GM12878 (cell line): ENCODE results near the gene GALE. TPM values are rescaled to one million over a fixed set of nuclear protein-coding genes. Genes with fewer than 3 reads are reported as not detected.

Source experiments
- ATF7 ChIP-seq: fragments of 450-650 bp; IDR thresholded peaks from 2 replicates; pipeline ENCODE4 v1.6.1; 2016; ENCODE audit warnings: low read depth, mild to moderate bottlenecking
- CHD4 ChIP-seq: fragments of 200-600 bp; sonication (generic); IDR thresholded peaks from 2 replicates; pipeline ENCODE4 v1.6.1; 2016; ENCODE audit warnings: mild to moderate bottlenecking
- E2F4 ChIP-seq: IDR thresholded peaks from 2 replicates; pipeline ENCODE4 v1.6.1; 2012; ENCODE audit warnings: low read depth, low read length, improper control_type of control experiment
- E2F8 ChIP-seq: fragments of 450-650 bp; IDR thresholded peaks from 2 replicates; pipeline ENCODE4 v1.6.1; 2018; ENCODE audit warnings: mild to moderate bottlenecking, low read depth, moderate library complexity; ENCODE audit not compliant: partially characterized antibody
- KDM1A ChIP-seq: fragments of 200-600 bp; sonication (generic); IDR thresholded peaks from 2 replicates; pipeline ENCODE4 v1.6.1; 2016; ENCODE audit warnings: borderline replicate concordance
- NFIC ChIP-seq: IDR thresholded peaks from 2 replicates; pipeline ENCODE4 v1.6.1; 2012; ENCODE audit warnings: low read depth, mild to moderate bottlenecking, inconsistent platforms, low read length, moderate library complexity
- NFXL1 ChIP-seq: fragments of 450-650 bp; IDR thresholded peaks from 2 replicates; pipeline ENCODE4 v1.6.1; 2017; ENCODE audit warnings: antibody characterized with exemption, mild to moderate bottlenecking, borderline replicate concordance
- PAX5 ChIP-seq: IDR thresholded peaks from 2 replicates; pipeline ENCODE4 v1.6.1; 2011; ENCODE audit warnings: low read depth, low read length, borderline replicate concordance
- PAX8 ChIP-seq: fragments of 450-650 bp; IDR thresholded peaks from 2 replicates; pipeline ENCODE4 v1.6.1; 2017; ENCODE audit warnings: mild to moderate bottlenecking, moderate library complexity
- PKNOX1 ChIP-seq: fragments of 450-650 bp; IDR thresholded peaks from 2 replicates; pipeline ENCODE4 v1.6.1; 2016; ENCODE audit warnings: mild to moderate bottlenecking
- POLR2AphosphoS2 ChIP-seq: IDR thresholded peaks from 2 replicates; pipeline ENCODE4 v1.6.1; 2011; ENCODE audit warnings: low read depth, mild to moderate bottlenecking, low read length, improper control_type of control experiment, moderate library complexity
- RCOR1 ChIP-seq: conservative IDR thresholded peaks from 2 replicates; pipeline ENCODE4 v1.6.1; 2012; ENCODE audit warnings: low read depth, low read length, improper control_type of control experiment
- SKIL ChIP-seq: fragments of 450-650 bp; IDR thresholded peaks from 2 replicates; pipeline ENCODE4 v1.6.1; 2017; ENCODE audit warnings: mild to moderate bottlenecking, low read depth, inconsistent platforms; ENCODE audit not compliant: poor library complexity, severe bottlenecking
- SMARCA5 ChIP-seq: fragments of 450-650 bp; IDR thresholded peaks from 2 replicates; pipeline ENCODE4 v1.6.1; 2017; ENCODE audit warnings: mild to moderate bottlenecking
- WRNIP1 ChIP-seq: IDR thresholded peaks from 2 replicates; pipeline ENCODE4 v1.6.1; 2011; ENCODE audit warnings: low read depth, low read length, improper control_type of control experiment, borderline replicate concordance
- YBX1 ChIP-seq: fragments of 450-650 bp; IDR thresholded peaks from 2 replicates; pipeline ENCODE4 v1.6.1; 2016; ENCODE audit warnings: antibody characterized with exemption
- ZNF274 ChIP-seq: IDR thresholded peaks from one replicate; pipeline ENCODE4 v1.8.0; 2011; ENCODE audit not compliant: insufficient read length, insufficient read depth
- ZNF622 ChIP-seq: fragments of 450-650 bp; IDR thresholded peaks from 2 replicates; pipeline ENCODE4 v1.6.1; 2017; ENCODE audit warnings: mild to moderate bottlenecking, inconsistent platforms
- ZNF687 ChIP-seq: fragments of 450-650 bp; IDR thresholded peaks from 2 replicates; pipeline ENCODE4 v1.6.1; 2017; ENCODE audit warnings: mild to moderate bottlenecking, moderate library complexity
- polyA plus RNA-seq, 11 experiments: library from polyadenylated mRNA; depleted of rRNA in 4 of 11; unstranded in 6 of 11; stranded (reverse) in 5 of 11; fragments of >200 nt; fragmentation: Nextera tagmentation in 4 of 11; fragmentation: Illumina TruSeq in 1 of 11; extraction: Ambion mirVana in 4 of 11; extraction: Trizol in 1 of 11; gene quantifications; 1 replicate in 1 of 11; 2 replicates in 10 of 11; pipeline versions ENCODE4 v1.2.1 to v1.2.3, GENCODE V29; 2011 to 2016; ENCODE audit warnings: inconsistent platforms in 2 of 11, missing spikeins in 2 of 11, low read depth in 1 of 11
- total RNA-seq, 4 experiments: library from RNA; depleted of rRNA in 3 of 4; stranded (reverse); fragments of >200 nt in 3 of 4; fragmentation: Illumina TruSeq in 1 of 4; extraction: Trizol in 1 of 4; gene quantifications; 2 replicates each; pipeline versions ENCODE4 v1.2.1 to v1.2.3, GENCODE V29; 2013 to 2021

The GALE gene
- total and polyA plus RNA-seq, 10 of the 15 experiments (the other 5 are each of a cell fraction or from before 2014, with no cell fraction given) = 4.2 to 93.7 (median 40.4) TPM

GRCh38 chr1:23799570-23800399 is 769 bp downstream of the GALE start (continued):
- TF ChIP-seq SKIL = no peak
- TF ChIP-seq ZNF274 = no peak
- no peak for TF ChIP-seq WRNIP1
- TF ChIP-seq PAX8 = no peak
- TF ChIP-seq SMARCA5 = peak; percentile 64
- no peak for TF ChIP-seq POLR2AphosphoS2
- no peak for TF ChIP-seq ATF7
- TF ChIP-seq ZNF622 = no peak
- no peak for TF ChIP-seq KDM1A
- no peak; the same call in 1 of the 2 replicates for TF ChIP-seq ZNF687
- no peak for TF ChIP-seq NFIC
- no peak for TF ChIP-seq E2F8
- TF ChIP-seq NFXL1 = no peak
- TF ChIP-seq E2F4 = no peak
- no peak for TF ChIP-seq RCOR1
- TF ChIP-seq PAX5 = peak; percentile 8; the same call in 1 of the 2 replicates
- no peak for TF ChIP-seq PKNOX1
- TF ChIP-seq CHD4 = no peak
- TF ChIP-seq YBX1 = no peak
